DOHH2 (cell line): Measurements from ENCODE around the gene TBKBP1.

Experiments
- H3F3A ChIP-seq: fragments of 200-600 bp; sonication (generic), shearing (Covaris generic); 2 replicates; pipeline ENCODE4 v1.6.0; 2016; ENCODE audit warnings: antibody characterized with exemption, mild to moderate bottlenecking; ENCODE audit not compliant: control insufficient read depth, insufficient read depth
- H3K27ac ChIP-seq: fragments of 200-600 bp; sonication (generic); 2 replicates; pipeline ENCODE4 v1.5.1; 2014; ENCODE audit warnings: low read depth, mild to moderate bottlenecking, low read length, moderate library complexity
- H3K27me3 ChIP-seq: fragments of 200-600 bp; sonication (generic); 2 replicates; pipeline ENCODE4 v1.6.1; 2014; ENCODE audit warnings: mild to moderate bottlenecking, low read length, mixed read lengths; ENCODE audit not compliant: control insufficient read depth
- H3K36me3 ChIP-seq: fragments of 200-600 bp; sonication (generic); 2 replicates; pipeline ENCODE4 v1.6.1; 2014; ENCODE audit warnings: mild to moderate bottlenecking, low read length, moderate library complexity, mixed read lengths; ENCODE audit not compliant: control insufficient read depth
- H3K4me1 ChIP-seq: fragments of 200-600 bp; sonication (generic); 2 replicates; pipeline ENCODE4 v1.6.1; 2014; ENCODE audit warnings: mild to moderate bottlenecking, low read length, mixed read lengths; ENCODE audit not compliant: control insufficient read depth
- H3K4me2 ChIP-seq: fragments of 200-600 bp; sonication (generic); 2 replicates; pipeline ENCODE4 v1.6.0; 2014; ENCODE audit warnings: mild to moderate bottlenecking, low read length, moderate library complexity
- H3K4me3 ChIP-seq: fragments of 200-600 bp; sonication (generic); 2 replicates; pipeline ENCODE4 v1.5.1; 2014; ENCODE audit warnings: mild to moderate bottlenecking, low read length, mixed read lengths
- H3K79me2 ChIP-seq: fragments of 200-600 bp; sonication (generic); 2 replicates; pipeline ENCODE4 v1.6.1; 2014; ENCODE audit warnings: mild to moderate bottlenecking, low read length, mixed read lengths; ENCODE audit not compliant: control insufficient read depth
- H3K9me2 ChIP-seq: fragments of 200-600 bp; sonication (generic); replicated peaks from 2 replicates; pipeline ENCODE4 v1.6.1; 2014; ENCODE audit warnings: mild to moderate bottlenecking, low read length, mixed read lengths; ENCODE audit not compliant: control insufficient read depth
- H3K9me3 ChIP-seq: fragments of 200-600 bp; sonication (generic); 2 replicates; pipeline ENCODE4 v1.6.1; 2014; ENCODE audit warnings: antibody characterized with exemption, low read length, mixed read lengths; ENCODE audit not compliant: control insufficient read depth, insufficient read depth
- H4K20me1 ChIP-seq: fragments of 200-600 bp; sonication (generic); 2 replicates; pipeline ENCODE4 v1.6.0; 2014; ENCODE audit warnings: low read depth, mild to moderate bottlenecking, antibody characterized with exemption, low read length, moderate library complexity; ENCODE audit not compliant: control insufficient read depth, insufficient read depth
- CTCF ChIP-seq: fragments of 200-600 bp; sonication (generic); IDR thresholded peaks from one replicate; pipeline ENCODE4 v1.5.1; 2014; ENCODE audit warnings: antibody characterized with exemption, mild to moderate bottlenecking, low read depth, low read length; ENCODE audit not compliant: poor library complexity, severe bottlenecking
- EZH2phosphoT487 ChIP-seq: fragments of 200-600 bp; sonication (generic); IDR thresholded peaks from 2 replicates; pipeline ENCODE4 v1.6.1; 2017; ENCODE audit warnings: borderline replicate concordance, mild to moderate bottlenecking, antibody characterized with exemption, low read length, moderate library complexity, mixed read lengths

Gene TBKBP1

GRCh38 chr17:47760409-47761140 is 66.6 kb downstream of the TBKBP1 start:
- H3K4me3 ChIP-seq: no peak overlapping the region
- H4K20me1 ChIP-seq: no peaks in the 10 kb centered on the region
- peaks cover 7% of the 10 kb centered on the region for H3K27me3 ChIP-seq
- H3K4me2 ChIP-seq: no peak overlapping the region
- H3K9me3 ChIP-seq: peaks cover 13% of the 10 kb centered on the region
- no peaks in the 10 kb centered on the region for H3F3A ChIP-seq
- H3K4me1 ChIP-seq: no peaks in the 10 kb centered on the region
- H3K9me2 ChIP-seq: no peaks in the 10 kb centered on the region
- no peaks in the 10 kb centered on the region for H3K79me2 ChIP-seq
- TF ChIP-seq CTCF (no peak), EZH2phosphoT487 (no peak)
- no peak overlapping the region for H3K27ac ChIP-seq
- no peaks in the 10 kb centered on the region for H3K36me3 ChIP-seq
